Superior temporal gyrus (tissue), 1 donor: ENCODE results near the gene PLXNA2.

Experiments
- DNase-seq: peaks from one replicate; pipeline ENCODE4 v3.0.0-alpha.2; 2016; ENCODE audit errors: extremely low spot score

The PLXNA2 gene

DNA sequence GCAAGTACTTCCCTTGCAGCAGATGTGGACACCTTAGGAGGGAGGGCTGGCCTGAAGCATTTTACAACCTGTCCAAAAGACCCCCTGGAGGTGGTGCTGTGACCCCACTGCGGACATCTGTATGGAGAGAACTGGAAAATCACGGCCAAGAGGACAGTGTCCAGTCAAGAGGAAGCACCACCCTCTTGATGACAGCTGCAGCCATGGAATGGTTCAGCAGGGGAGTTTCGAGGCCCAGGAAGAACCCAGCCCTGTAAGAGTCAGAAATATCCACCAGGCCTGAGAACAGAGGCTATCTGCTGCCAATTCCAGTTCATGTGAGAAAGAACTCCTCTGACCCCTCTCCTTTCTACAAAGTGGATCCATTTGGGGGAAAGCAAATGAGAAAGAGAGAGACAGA is 126.8 kb downstream of the PLXNA2 start:
- no peak for DNase-seq

DNA sequence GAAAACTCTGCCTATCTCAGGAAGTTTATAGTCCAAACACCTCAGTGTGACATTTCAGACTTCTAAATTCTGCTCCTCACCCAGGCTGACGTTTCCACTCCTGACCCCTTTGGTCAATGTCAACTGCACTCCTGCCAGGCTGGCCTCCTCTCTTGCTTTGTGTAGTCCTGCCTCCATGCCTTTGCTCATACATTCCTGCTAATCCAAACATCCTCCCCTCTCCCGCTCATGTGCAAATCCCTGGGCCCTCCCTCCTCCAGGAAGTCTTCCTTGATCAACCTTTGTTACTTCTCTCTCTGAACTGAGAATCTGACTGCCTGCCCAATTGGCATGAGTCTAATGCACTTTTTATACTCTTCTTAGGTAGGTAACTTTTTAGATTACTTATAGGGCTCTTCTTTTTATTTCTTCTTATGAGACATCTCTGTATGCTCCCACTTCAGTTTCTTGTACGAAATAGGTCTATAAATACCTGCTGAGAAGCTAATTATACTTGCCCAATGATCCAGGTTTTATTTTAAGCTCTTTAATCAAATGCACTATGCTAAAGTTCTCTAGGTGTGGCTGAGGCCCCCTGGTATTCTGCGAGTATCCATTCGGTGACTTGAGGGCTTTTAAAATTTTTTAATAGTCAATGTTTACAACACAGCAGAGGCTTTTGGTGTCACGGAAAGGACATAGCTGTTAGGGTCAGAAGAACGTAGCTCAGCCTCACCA is 128.1 kb downstream of the PLXNA2 start:
- no peak for DNase-seq

DNA sequence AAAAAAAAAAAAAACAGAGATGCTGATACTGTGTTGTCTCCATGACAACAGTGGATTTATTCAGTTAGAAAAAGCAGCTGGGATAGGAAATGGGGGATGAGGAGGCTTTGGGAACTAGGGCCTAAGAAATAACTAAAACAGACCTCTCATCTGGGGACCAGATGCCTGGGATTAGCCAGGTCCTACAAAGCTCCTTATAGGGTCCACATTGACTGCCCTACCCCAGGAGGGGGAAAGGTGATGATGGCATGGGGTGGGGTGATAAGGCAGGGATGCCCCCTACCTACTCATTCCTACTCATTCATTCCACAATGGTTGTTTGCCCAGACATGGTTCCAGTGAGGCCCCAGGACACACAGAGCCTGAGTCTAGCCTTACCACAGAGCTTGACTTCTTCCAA is 131.2 kb downstream of the PLXNA2 start:
- no peak for DNase-seq

GRCh38 chr1:208112401-208112800 is 131.8 kb downstream of the PLXNA2 start:
- DNase-seq: no peak

- no peak for DNase-seq
These were observed 132.5 kb downstream of the PLXNA2 start for GRCh38 chr1:208111646-208112190.

DNA sequence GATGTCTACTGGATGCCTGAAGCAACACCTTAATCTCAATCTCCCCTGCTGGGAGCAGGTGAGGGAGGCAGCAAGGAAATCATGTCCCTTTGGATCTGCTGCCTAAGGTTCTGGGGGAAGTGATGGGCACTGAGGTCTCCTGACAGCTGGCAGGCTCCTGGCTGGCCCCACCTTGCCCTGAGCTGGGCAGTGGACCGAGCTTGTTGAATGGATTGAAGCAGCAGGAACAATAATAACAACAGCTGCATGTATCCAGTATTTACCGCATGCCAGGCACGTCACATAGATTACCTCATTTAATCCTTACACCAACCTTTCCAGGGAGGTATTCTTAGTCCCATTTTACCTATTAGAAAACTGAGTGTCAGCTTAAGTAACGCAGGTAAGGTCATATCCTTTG is 133.9 kb downstream of the PLXNA2 start:
- DNase-seq: no peak

- DNase-seq: no peak
These were observed 135.4 kb downstream of the PLXNA2 start for GRCh38 chr1:208108646-208109330.

DNA sequence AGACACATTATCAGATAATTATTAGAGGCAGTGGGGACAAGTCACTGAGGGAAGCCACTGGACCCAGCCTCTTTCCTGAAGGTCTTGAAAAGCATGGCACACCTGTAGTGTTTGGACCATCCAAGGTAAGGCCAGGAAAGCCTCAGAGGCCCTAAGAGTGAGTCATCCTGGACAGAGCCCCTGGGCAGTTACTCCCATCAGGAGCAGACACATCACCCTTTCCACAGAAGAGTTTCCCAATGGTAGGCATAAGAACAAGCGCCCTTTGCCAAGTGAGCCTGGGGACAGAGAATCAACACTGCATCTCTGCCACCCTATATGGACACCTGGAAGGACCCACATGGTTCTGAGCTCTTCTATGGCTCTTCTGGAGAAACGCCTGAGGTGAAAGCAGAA is 136.0 kb downstream of the PLXNA2 start:
- no peak for DNase-seq

GRCh38 chr1:208107425-208108212 is 136.6 kb downstream of the PLXNA2 start:
- DNase-seq: no peak

GRCh38 chr1:208106218-208106617 is 138.0 kb downstream of the PLXNA2 start:
- peak; percentile 66 for DNase-seq

DNA sequence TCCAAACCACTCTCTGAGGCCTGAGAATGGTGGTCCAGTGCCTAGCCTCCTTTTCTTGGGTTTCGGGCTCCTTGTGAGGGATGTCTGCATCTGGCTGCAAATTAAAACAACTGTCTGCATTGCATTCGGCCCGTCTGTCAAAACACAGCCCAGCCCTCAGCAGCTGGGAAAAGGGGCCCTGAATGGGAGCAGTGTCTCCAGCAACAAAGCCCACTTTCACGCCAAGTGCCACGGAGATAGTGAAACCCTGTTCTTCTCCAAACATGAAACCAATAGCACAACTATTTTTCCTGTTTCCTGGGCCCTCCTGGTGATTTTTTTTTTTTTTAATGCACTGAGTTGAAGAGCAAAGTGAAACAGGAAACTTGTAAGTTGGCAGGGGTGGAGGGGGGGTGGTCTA is 138.4 kb downstream of the PLXNA2 start:
- peak; percentile 92 for DNase-seq

- DNase-seq: no peak
These were observed 140.3 kb downstream of the PLXNA2 start for GRCh38 chr1:208103597-208104513.

GRCh38 chr1:208101661-208102431 is 142.3 kb downstream of the PLXNA2 start:
- DNase-seq: peak; percentile 23

- DNase-seq: no peak
These were observed 143.3 kb downstream of the PLXNA2 start for GRCh38 chr1:208100906-208101305.

DNA sequence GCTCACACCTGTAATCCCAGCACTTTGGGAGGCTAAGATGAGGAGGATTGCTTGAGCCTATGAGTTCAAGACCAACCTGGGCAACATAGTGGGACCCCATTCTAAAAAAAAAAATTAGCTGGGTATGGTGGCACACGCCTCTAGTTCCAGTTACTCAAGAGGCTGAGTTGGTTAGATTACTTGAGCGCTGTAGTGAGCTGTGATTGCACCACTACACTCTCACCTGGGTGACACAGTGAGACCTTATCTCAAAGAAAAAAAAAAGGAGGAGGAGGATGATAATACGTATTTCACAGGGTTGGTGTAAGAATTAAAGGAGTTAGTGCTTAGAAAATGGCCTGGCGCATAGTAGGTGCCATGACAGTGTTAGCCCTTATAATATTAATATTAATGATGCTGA is 144.1 kb downstream of the PLXNA2 start:
- DNase-seq: no peak

- DNase-seq: no peak
These were observed 145.4 kb downstream of the PLXNA2 start for GRCh38 chr1:208098773-208099172.

- peak; percentile 62 for DNase-seq
These were observed 150.1 kb downstream of the PLXNA2 start for GRCh38 chr1:208093754-208094719.

DNA sequence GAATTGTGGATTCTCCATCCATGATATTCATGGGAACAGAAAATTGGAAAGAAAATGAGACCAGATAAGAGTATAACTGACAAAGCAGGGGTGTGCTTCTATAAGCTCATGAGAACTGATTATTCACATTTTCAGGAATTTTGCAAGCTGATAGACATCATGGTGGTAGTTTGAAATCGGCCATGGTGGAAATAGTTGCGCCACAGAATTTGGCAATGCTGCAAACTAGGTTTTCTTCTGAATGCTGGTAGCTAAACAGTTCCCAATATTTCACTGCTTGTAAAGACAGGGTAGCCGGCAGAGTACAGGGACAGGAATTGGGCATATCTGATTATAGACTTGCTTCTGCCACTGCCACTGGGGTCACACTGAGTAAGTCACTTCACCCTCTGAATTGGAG is 151.1 kb downstream of the PLXNA2 start:
- DNase-seq: no peak
